Effector memory CD8-positive, alpha-beta T cell (primary cell): ENCODE measurements around the gene TMPRSS2.

Experiments used
- ATAC-seq: fragments of 150-1000 bp; cut with Tn5 transposase; replicated peaks from 2 replicates; pipeline ENCODE4 v1.10.0; 2021; ENCODE audit warnings: mild to moderate bottlenecking, moderate library complexity
- DNase-seq, 3 experiments: peaks; one replicate each; pipeline ENCODE4 v3.0.0; 2021
- H3K27ac Mint-ChIP-seq, 2 donors: one replicate each; pipeline ENCODE4 v1.8.0; 2022; ENCODE audit warnings: mild to moderate bottlenecking in 2 of 2, mixed read lengths in 2 of 2, moderate library complexity in 2 of 2
- H3K27me3 Mint-ChIP-seq, 2 donors: one replicate each; pipeline ENCODE4 v1.8.0; 2022; ENCODE audit warnings: mixed read lengths in 2 of 2
- H3K36me3 Mint-ChIP-seq: one replicate; pipeline ENCODE4 v1.8.0; 2022; ENCODE audit warnings: mild to moderate bottlenecking, moderate library complexity, mixed read lengths; ENCODE audit not compliant: insufficient read depth
- H3K4me1 Mint-ChIP-seq, 2 donors: one replicate each; pipeline ENCODE4 v1.8.0; 2022; ENCODE audit warnings: low read depth in 2 of 2, mixed read lengths in 2 of 2
- H3K4me3 Mint-ChIP-seq, 2 donors: one replicate each; pipeline ENCODE4 v1.8.0; 2022; ENCODE audit warnings: mild to moderate bottlenecking in 2 of 2, mixed read lengths in 2 of 2, moderate library complexity in 2 of 2
- H3K9me3 Mint-ChIP-seq, 2 donors: one replicate each; pipeline ENCODE4 v1.8.0; 2022; ENCODE audit warnings: mixed read lengths in 2 of 2

The TMPRSS2 gene

DNA sequence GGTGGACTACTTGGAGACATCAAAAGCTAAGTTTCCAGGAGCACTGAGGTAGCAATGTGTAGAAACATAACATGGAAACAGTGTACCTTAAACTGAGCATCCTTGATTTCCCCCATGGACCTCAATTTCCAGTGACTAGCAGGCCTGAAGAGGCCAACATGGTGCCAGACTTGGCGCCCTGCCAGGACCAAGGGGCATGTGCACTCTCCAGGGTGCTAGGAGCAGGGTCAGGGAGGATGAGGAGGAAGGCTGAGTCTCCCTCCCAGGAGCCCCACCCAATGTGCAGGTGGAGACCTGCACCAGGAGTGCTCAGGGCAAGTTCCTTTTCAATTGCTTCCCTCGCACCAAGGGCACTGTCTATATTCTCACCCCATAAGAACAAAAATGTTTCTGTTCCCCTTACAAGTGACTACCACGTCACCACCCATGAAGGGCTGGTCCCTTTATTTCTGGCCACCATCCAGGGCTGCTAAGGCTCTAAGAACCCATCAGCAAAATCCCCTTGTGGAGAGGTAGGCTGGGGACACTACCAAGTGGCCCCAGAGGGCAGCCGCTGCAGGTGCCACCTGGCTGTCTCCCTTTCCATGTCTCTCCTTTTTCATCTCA, 42.7 kb downstream of the TMPRSS2 start:
- no peaks in the 10 kb centered on the region for H3K9me3 Mint-ChIP-seq
- peaks cover 22 to 50% of the 10 kb centered on the region in 2 donors for H3K27me3 Mint-ChIP-seq
- H3K27ac Mint-ChIP-seq = no peak overlapping the region
- H3K36me3 Mint-ChIP-seq = no peaks in the 10 kb centered on the region
- no peak for DNase-seq
- no peak for ATAC-seq
- no peak overlapping the region for H3K4me3 Mint-ChIP-seq
- peaks cover 0 to 9% of the 10 kb centered on the region in 2 donors for H3K4me1 Mint-ChIP-seq

DNA sequence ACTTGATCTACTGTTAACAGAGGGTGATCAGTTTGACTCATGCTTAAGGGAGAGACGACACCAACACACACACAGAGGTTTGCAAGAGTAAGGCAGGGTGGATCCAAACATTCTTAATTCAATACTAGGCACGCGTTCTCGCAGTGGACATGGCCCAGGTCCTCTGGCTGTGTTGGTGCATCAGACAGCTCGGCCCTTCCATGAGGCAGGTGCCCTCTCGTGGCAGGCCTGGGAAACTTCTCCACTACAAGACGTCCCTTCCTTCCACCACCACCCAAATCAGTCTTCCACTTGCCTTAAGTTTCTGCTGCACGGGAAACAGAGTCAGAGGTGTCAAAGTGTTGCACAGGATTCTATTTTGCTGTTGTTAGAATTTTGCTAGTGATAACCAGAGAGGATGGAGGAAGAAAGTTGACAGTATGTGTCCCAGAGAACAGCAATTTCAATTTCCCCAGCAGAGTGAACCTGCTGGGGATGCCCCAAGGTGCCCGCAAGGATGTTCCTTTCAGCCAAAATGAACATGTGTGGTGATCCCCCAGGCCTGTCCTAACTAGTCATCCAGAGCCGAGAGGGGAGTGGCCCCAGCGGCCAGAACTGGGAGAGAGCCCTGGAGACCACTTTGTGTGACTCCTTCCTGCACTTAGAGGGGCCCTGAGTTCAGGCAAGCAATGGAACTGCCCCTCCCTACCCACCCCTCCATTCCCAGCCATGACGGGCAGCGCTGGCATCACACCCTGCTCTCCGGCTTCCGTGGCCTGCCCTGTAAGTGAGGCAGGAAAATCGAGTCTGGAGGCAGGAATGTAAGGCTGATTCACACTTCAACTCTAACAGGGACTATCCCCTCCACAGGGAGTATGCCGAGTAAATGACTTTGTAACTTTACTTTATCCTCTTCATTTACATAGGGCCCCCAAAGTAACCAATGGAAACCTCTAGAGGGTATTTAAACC, 47.1 kb downstream of the TMPRSS2 start:
- H3K4me1 Mint-ChIP-seq = peaks cover 0 to 6% of the 10 kb centered on the region in 2 donors
- no peaks in the 10 kb centered on the region for H3K9me3 Mint-ChIP-seq
- H3K27me3 Mint-ChIP-seq = peaks cover 0 to 5% of the 10 kb centered on the region in 2 donors
- no peak overlapping the region for H3K4me3 Mint-ChIP-seq
- ATAC-seq (peak; percentile 59), DNase-seq (peak; percentile 31 to 37 (median 36))
- peaks cover 20% of the 10 kb centered on the region for H3K36me3 Mint-ChIP-seq
- peak overlapping the region; percentile 44 to 79 for H3K27ac Mint-ChIP-seq

DNA sequence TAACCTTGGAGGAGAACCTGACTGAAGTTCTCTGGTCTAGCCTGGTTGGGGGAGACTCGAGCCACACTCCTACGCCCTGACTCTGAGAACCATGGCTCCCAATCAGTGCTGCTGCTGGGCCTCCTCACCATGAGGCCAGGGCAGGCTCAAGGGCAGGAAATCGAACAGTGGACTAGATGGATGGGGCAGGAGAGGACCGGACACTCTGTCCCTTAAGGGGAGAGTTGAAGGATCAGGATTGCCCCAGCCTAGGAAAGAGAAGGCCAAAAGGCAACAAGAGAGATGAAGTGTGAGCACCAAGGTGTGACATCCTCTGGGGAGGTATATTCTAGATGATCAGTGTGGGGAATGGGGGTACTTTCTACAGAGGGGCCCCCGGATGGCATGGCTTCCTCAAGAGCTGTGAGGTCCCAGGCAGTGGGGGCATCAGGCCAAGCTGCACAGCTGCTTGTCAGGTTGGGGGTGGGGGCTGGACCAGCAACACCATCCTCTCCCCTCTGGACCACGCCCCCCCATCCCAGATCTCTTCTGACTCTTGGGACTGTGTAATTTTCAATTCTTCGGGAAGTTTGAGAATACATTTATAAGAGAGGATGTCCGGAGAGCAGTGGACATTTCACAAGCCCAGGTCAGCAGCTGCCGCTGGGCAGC, 47.9 kb downstream of the TMPRSS2 start:
- DNase-seq (no peak), ATAC-seq (no peak)
- Mint-ChIP-seq H3K4me3 (no peak overlapping the region), H3K27ac (peak overlapping the region; percentile 30 to 79), H3K4me1 (peaks cover 0 to 6% of the 10 kb centered on the region in 2 donors), H3K9me3 (no peaks in the 10 kb centered on the region), H3K27me3 (no peaks in the 10 kb centered on the region), H3K36me3 (peaks cover 27% of the 10 kb centered on the region)

DNA sequence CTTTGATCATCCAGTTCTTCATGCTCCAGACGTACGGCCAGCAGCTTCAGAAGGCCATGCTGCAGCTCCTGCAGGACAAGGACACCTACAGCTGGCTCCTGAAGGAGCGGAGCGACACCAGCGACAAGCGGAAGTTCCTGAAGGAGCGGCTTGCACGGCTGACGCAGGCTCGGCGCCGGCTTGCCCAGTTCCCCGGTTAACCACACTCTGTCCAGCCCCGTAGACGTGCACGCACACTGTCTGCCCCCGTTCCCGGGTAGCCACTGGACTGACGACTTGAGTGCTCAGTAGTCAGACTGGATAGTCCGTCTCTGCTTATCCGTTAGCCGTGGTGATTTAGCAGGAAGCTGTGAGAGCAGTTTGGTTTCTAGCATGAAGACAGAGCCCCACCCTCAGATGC, 49.4 kb downstream of the TMPRSS2 start:
- H3K27ac Mint-ChIP-seq = no peak overlapping the region
- no peak for ATAC-seq

DNA sequence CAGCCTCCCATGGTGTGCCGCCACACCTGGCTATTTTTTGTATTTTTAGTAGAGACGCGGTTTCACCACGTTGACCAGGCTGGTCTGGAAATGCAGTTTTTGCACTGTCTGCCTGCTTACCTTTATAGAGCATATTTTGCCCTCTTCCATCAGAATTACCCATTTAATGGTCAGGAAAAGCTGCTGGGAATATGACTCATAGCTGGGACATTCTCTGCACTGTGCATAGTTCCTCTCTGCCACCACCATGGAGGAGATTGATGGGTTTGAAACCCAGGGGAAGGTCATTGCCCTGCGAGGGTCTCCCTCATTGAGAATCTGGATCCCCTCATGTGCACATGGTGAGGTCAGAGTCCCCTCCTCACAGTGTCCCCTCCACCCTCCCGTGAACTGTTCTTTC, 49.8 kb downstream of the TMPRSS2 start:
- Mint-ChIP-seq H3K27ac (no peak overlapping the region), H3K27me3 (no peaks in the 10 kb centered on the region), H3K9me3 (no peaks in the 10 kb centered on the region), H3K36me3 (peaks cover 28% of the 10 kb centered on the region), H3K4me1 (peaks cover 0 to 6% of the 10 kb centered on the region in 2 donors), H3K4me3 (no peak overlapping the region)
- DNase-seq = no peak
- ATAC-seq = no peak

More for the DNA sequence above, 49.4 kb downstream of the TMPRSS2 start:
- DNase-seq = no peak
- peaks cover 0 to 6% of the 10 kb centered on the region in 2 donors for H3K4me1 Mint-ChIP-seq
- H3K4me3 Mint-ChIP-seq = no peak overlapping the region
- no peaks in the 10 kb centered on the region for H3K27me3 Mint-ChIP-seq
- H3K9me3 Mint-ChIP-seq = no peaks in the 10 kb centered on the region
- H3K36me3 Mint-ChIP-seq = peaks cover 28% of the 10 kb centered on the region

DNA sequence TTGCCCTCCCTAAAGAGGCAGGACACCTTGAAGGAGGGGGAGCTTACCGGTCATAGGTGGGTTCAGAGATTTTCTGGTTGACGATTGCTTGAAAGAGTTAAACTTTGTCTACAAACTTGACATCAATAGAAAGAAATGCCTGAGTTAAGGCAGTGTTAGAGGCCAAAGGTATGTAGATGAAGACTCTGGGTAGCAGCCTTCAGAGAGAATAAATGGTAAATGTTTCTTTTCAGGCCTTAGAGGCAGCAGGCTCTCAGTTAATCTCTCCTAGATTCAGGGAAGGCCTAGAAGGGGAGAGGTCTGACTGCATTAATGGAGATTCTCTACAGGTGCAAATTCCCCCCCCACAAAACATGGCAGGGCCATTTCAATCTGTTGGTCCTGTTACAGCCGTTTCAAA, 54.2 kb downstream of the TMPRSS2 start:
- Mint-ChIP-seq H3K27me3 (no peaks in the 10 kb centered on the region), H3K4me1 (no peaks in the 10 kb centered on the region), H3K27ac (peak overlapping the region in 1 of 2 donors; percentile 60), H3K36me3 (peaks cover 37% of the 10 kb centered on the region), H3K4me3 (no peak overlapping the region), H3K9me3 (no peaks in the 10 kb centered on the region)
- DNase-seq = no peak
- ATAC-seq = no peak

DNA sequence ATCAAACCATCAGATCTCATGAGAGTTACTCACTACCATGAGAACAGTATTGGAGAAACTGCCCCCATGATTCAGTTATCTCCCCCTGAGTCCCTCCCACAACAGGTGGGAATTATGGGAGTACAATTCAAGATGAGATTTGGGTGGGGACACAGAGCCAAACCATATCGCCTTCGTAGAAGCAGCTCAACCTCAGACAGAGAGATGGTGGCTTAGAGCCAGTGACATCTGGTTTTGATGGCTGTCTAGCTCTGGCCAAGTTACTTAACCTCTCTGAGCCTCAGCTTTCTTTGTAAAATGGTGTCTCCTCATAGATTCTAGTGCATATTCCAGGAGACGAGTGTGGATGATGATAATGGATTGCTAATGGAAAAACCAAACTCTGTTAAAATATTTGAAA, 54.8 kb downstream of the TMPRSS2 start:
- H3K27ac Mint-ChIP-seq = peak overlapping the region in 1 of 2 donors; percentile 60
- no peak for DNase-seq
- H3K4me3 Mint-ChIP-seq = no peak overlapping the region
- H3K4me1 Mint-ChIP-seq = no peaks in the 10 kb centered on the region
- H3K36me3 Mint-ChIP-seq = peaks cover 37% of the 10 kb centered on the region
- no peaks in the 10 kb centered on the region for H3K27me3 Mint-ChIP-seq
- no peak for ATAC-seq
- no peaks in the 10 kb centered on the region for H3K9me3 Mint-ChIP-seq

DNA sequence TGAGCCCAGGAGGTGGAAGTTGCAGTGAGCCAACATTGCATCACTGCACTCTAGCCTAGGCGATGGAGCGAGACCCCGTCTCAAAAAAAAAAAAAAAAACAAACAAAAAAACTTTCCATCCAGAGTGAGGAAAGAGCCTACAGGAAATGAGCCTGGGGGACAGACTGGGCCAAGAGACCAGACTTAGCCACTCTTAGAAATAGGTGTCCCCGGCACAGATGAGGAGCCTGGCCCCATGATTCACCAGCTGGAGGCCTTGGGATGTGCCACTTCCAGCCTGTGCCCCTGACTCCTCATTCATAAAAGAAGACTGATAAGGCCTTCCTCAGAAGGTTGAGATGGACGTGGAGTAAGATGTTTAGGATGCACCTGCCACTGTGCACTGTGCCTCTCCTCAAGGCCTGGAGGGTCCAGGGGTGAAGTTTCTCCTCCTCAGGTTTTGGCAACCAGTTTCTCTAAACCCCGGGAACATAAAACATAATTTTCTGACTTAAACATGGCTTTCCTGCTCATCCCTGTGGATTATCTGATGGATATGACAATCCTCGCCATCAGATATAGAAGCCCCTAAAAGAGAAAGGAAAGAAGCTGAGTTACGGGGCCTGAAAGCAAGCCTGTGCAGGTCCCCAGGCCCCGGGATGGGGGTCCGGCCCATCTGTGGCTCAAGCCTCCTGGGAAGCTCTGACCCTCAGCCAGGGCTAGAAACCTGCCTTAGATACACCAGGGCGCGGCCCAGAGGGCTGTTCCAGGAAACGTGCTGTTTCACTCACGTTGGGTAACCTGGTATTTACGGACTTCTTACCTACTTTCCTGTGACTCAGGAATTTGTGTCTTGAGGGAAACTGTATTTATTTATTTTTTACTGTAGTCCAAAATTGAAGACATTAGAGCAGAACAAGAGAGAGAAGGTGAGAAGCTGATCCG, 55.9 kb downstream of the TMPRSS2 start:
- no peak for ATAC-seq
- H3K36me3 Mint-ChIP-seq = peaks cover 35% of the 10 kb centered on the region
- H3K27ac Mint-ChIP-seq = peak overlapping the region; percentile 60 to 62

DNA sequence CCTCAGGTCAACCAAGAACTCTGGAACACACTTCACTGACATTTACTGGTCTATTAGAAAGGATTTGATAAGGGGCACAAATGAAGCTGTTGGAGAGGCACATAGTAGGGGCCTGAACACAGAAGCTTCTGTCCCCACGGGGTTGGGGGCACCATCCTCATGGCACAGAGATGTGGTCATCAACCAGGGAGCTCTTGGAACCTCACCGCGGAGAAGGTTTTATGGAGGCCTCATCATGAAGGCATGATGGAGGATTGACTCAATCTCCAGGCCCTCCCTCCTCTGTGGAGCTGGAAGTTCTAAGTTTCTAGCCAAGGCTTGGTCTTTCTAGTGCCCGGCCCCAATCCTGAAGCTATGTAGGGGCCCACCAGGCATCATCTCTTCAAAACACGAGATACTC, 58.3 kb downstream of the TMPRSS2 start:
- Mint-ChIP-seq H3K36me3 (peaks cover 39% of the 10 kb centered on the region), H3K27ac (no peak overlapping the region), H3K9me3 (no peaks in the 10 kb centered on the region), H3K4me3 (no peak overlapping the region), H3K4me1 (no peaks in the 10 kb centered on the region), H3K27me3 (no peaks in the 10 kb centered on the region)
- no peak for DNase-seq
- ATAC-seq = no peak

More for the DNA sequence above, 55.9 kb downstream of the TMPRSS2 start:
- H3K9me3 Mint-ChIP-seq = no peaks in the 10 kb centered on the region
- H3K4me1 Mint-ChIP-seq = no peaks in the 10 kb centered on the region
- no peak for DNase-seq
- H3K4me3 Mint-ChIP-seq = no peak overlapping the region
- no peaks in the 10 kb centered on the region for H3K27me3 Mint-ChIP-seq

DNA sequence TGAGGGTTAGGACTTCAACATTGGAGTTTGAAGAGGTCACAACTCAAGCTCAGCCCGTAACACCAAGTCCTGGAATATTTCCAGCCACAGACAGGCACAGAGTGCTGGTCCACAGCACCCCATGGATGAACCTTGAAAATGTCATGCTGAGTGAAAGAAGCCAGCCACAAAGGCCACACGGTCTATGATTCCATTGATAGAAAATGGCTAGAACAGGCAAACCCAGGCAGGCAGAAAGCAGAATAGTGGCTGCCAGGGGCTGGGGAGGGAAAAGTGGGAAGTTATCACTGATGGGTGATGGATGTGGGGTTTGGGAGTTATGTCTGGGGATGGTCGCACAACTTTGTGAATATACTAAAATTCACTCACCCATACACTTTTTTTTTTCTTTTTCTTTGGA, 60.6 kb downstream of the TMPRSS2 start:
- H3K27me3 Mint-ChIP-seq = no peaks in the 10 kb centered on the region

DNA sequence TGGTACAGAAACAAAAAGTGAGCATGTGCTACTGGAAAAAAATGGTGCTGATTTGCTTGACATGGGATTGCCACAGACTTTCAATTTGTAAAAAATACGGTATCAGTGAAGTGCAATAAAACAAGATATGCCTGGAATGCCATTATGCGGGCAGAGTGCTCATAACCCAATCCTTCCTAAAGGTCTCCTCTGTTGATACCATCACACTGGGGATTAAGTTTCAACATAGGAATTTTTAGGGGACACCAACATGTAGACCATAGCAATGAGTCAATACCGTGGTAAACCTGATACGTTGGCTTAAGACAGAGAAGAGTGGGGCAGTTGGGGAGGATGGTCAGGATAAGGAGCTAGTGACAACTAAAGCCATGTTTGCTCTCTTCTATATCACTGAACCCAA, 61.4 kb downstream of the TMPRSS2 start:
- peak overlapping the region in 1 of 2 donors; percentile 82 for H3K27ac Mint-ChIP-seq
- no peaks in the 10 kb centered on the region for H3K4me1 Mint-ChIP-seq
- DNase-seq (no peak), ATAC-seq (no peak)
- no peak overlapping the region for H3K4me3 Mint-ChIP-seq
- no peaks in the 10 kb centered on the region for H3K27me3 Mint-ChIP-seq
- peaks cover 62% of the 10 kb centered on the region for H3K36me3 Mint-ChIP-seq
- no peaks in the 10 kb centered on the region for H3K9me3 Mint-ChIP-seq

More for the DNA sequence above, 60.6 kb downstream of the TMPRSS2 start:
- no peaks in the 10 kb centered on the region for H3K4me1 Mint-ChIP-seq
- H3K27ac Mint-ChIP-seq = peak overlapping the region in 1 of 2 donors; percentile 82
- DNase-seq (no peak), ATAC-seq (no peak)
- peaks cover 54% of the 10 kb centered on the region for H3K36me3 Mint-ChIP-seq
- H3K4me3 Mint-ChIP-seq = no peak overlapping the region
- no peaks in the 10 kb centered on the region for H3K9me3 Mint-ChIP-seq

DNA sequence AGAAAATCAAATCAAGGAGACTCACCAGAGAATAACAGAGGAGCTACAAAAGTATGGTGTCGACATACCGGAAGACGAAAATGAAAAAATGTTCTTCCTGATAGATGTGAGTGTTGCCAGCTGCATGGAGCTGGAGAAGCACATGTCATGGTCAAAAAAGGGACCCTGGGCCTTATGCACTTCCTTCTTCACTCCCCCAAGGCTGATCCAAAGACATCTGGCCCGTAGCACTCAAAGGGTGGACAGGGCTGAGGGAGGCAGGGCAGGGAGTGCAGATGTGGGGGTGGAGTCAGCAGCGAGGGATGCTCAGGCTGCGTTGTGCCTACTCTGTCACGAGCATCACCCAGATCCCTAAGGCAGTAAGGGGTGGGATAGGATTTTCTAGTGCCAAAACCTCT, 62.5 kb downstream of the TMPRSS2 start:
- peaks cover 65% of the 10 kb centered on the region for H3K36me3 Mint-ChIP-seq
- no peak overlapping the region for H3K27ac Mint-ChIP-seq
- DNase-seq = no peak
- no peak for ATAC-seq
- no peak overlapping the region for H3K4me3 Mint-ChIP-seq
- H3K27me3 Mint-ChIP-seq = no peaks in the 10 kb centered on the region
- no peaks in the 10 kb centered on the region for H3K9me3 Mint-ChIP-seq
- H3K4me1 Mint-ChIP-seq = no peaks in the 10 kb centered on the region
